ENCODE data around the gene ARSI. TPM values are rescaled to one million over a fixed set of nuclear protein-coding genes. Genes with fewer than 3 reads are reported as not detected.

Gene ARSI
- total RNA-seq, 1 donor from 2014 or later: not detected

- DNase-seq (no peak), ATAC-seq (ENCODE audit: low read depth) (no peak)
- no peak overlapping the region for H3K4me3 Mint-ChIP-seq
- no peaks in the 10 kb centered on the region for H3K9me3 Mint-ChIP-seq
- no peak for TF ChIP-seq CTCF (IDR thresholded peaks at IDR 0.05)
- peaks cover 11% of the 10 kb centered on the region for H3K27me3 Mint-ChIP-seq
- intact Hi-C loops (cut with micrococcal nuclease): no loop called here
- no peak overlapping the region for H3K27ac Mint-ChIP-seq
- H3K4me1 Mint-ChIP-seq: no peaks in the 10 kb centered on the region
- no peaks in the 10 kb centered on the region for H3K36me3 Mint-ChIP-seq (ENCODE audit: low read depth)
- CTCF ChIA-PET: no interaction called here
- POLR2A ChIA-PET: no interaction called here
These were observed 14.3 kb downstream of the ARSI start for GRCh38 chr5:150288361-150288760.

GRCh38 chr5:150286820-150287219 is 15.9 kb downstream of the ARSI start:
- ChIA-PET POLR2A (no interaction called here), CTCF (no interaction called here)
- no peaks in the 10 kb centered on the region for H3K9me3 Mint-ChIP-seq
- no peaks in the 10 kb centered on the region for H3K4me1 Mint-ChIP-seq
- no peak overlapping the region for H3K27ac Mint-ChIP-seq
- H3K36me3 Mint-ChIP-seq (ENCODE audit: low read depth): no peaks in the 10 kb centered on the region
- TF ChIP-seq CTCF (IDR thresholded peaks at IDR 0.05): no peak
- no peak for DNase-seq
- intact Hi-C loops (cut with micrococcal nuclease): no loop called here
- ATAC-seq (ENCODE audit: low read depth): peak; percentile 25
- H3K27me3 Mint-ChIP-seq: peaks cover 11% of the 10 kb centered on the region
- no peak overlapping the region for H3K4me3 Mint-ChIP-seq

GRCh38 chr5:150285114-150285513 is 17.6 kb downstream of the ARSI start:
- ChIA-PET CTCF (no interaction called here), POLR2A (no interaction called here)
- ATAC-seq (ENCODE audit: low read depth): no peak
- Mint-ChIP-seq H3K27ac (no peak overlapping the region), H3K4me1 (no peaks in the 10 kb centered on the region), H3K9me3 (no peaks in the 10 kb centered on the region), H3K36me3 (ENCODE audit: low read depth) (no peaks in the 10 kb centered on the region), H3K4me3 (no peak overlapping the region), H3K27me3 (peaks cover 17% of the 10 kb centered on the region)
- no peak for TF ChIP-seq CTCF (IDR thresholded peaks at IDR 0.05)
- no peak for DNase-seq
- intact Hi-C loops (cut with micrococcal nuclease): no loop called here

GRCh38 chr5:150284311-150284710 is 18.4 kb downstream of the ARSI start:
- no peak overlapping the region for H3K4me3 Mint-ChIP-seq

GRCh38 chr5:150283904-150284303 is 18.8 kb downstream of the ARSI start:
- H3K27ac Mint-ChIP-seq: no peak overlapping the region
- CTCF ChIA-PET: no interaction called here

More at GRCh38 chr5:150284311-150284710, 18.4 kb downstream of the ARSI start:
- no peaks in the 10 kb centered on the region for H3K4me1 Mint-ChIP-seq
- POLR2A ChIA-PET: no interaction called here
- TF ChIP-seq CTCF (IDR thresholded peaks at IDR 0.05): no peak
- H3K36me3 Mint-ChIP-seq (ENCODE audit: low read depth): no peaks in the 10 kb centered on the region
- CTCF ChIA-PET: no interaction called here
- no peak for DNase-seq
- H3K9me3 Mint-ChIP-seq: no peaks in the 10 kb centered on the region
- H3K27me3 Mint-ChIP-seq: peaks cover 16% of the 10 kb centered on the region
- intact Hi-C loops (cut with micrococcal nuclease): no loop called here
- no peak overlapping the region for H3K27ac Mint-ChIP-seq
- ATAC-seq (ENCODE audit: low read depth): no peak

More at GRCh38 chr5:150283904-150284303, 18.8 kb downstream of the ARSI start:
- no peak for ATAC-seq (ENCODE audit: low read depth)
- Mint-ChIP-seq H3K4me3 (no peak overlapping the region), H3K9me3 (no peaks in the 10 kb centered on the region), H3K4me1 (no peaks in the 10 kb centered on the region), H3K27me3 (peaks cover 14% of the 10 kb centered on the region), H3K36me3 (ENCODE audit: low read depth) (no peaks in the 10 kb centered on the region)
- no peak for DNase-seq
- POLR2A ChIA-PET: no interaction called here
- TF ChIP-seq CTCF (IDR thresholded peaks at IDR 0.05): no peak
- intact Hi-C loops (cut with micrococcal nuclease): no loop called here
